Measurements from ENCODE around the gene RGS12.

DNA sequence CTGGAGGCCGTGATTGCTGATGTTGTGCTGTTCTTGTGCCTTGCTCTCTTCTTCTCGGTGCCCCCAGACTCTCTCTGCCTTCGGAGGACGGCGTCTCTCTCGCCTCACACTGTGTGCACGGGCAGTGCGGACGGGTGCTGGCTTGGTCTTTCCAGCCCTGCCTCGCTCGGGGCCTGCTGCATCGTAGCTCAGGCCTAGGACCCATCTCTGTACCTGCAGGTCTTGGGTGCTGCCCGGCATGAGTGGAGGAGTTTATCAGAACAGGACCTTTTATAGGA, 18.2 kb downstream of the RGS12 start:
- no peak for TF ChIP-seq POLR2AphosphoS5 (IDR thresholded peaks at IDR 0.05; ENCODE audit: borderline replicate concordance, low read depth, low read length)
- no peak for TF ChIP-seq EZH2 (IDR thresholded peaks at IDR 0.05)
- TF ChIP-seq FOXP2 (optimal IDR thresholded peaks at IDR 0.05; ENCODE audit: control extremely low read depth, extremely low read length, insufficient read depth) = no peak

Measured in SK-N-MC (cell line).